ENCODE data around the gene PFAS.

DNA sequence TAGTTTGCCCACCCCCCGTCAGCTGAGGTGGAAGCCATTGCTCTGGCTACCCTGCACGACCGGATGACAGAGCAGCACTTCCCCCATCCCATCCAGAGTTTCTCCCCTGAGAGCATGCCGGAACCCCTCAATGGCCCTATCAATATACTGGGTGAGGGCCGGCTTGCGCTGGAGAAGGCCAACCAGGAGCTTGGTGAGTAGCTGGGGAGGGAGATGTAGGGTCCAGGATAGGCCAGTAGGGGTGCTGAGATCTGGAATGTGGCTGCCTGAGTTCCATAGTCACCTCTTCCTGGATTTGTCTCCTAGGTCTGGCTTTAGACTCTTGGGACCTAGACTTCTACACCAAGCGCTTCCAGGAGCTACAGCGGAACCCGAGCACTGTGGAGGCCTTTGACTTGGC lies 6.4 kb downstream of the PFAS start:
- TF ChIP-seq EZH2 (IDR thresholded peaks at IDR 0.05; ENCODE audit: insufficient read depth, poor library complexity, severe bottlenecking): no peak
- no peak for TF ChIP-seq EZH2phosphoT487 (IDR thresholded peaks at IDR 0.05; ENCODE audit: insufficient read depth, low read depth)

Measured in GM23248 (cell line).